WTC11 (cell line): Measurements from ENCODE around the gene OR5V1.
"Not testable (repeated sequence)": the region's sequence is repeated elsewhere in the genome, so short reads cannot be mapped to it uniquely, and the experiment has no call there.

Source experiments
- CTCF ChIP-seq: fragments of 200-600 bp; IDR thresholded peaks from 2 replicates; pipeline ENCODE4 v1.8.0; 2022; ENCODE audit warnings: antibody characterized with exemption
- JUN ChIP-seq: sonication (generic); formaldehyde crosslinking; IDR thresholded peaks from 2 replicates; pipeline ENCODE4 v1.8.0; 2023; ENCODE audit warnings: mild to moderate bottlenecking, missing genetic modification reagents
- RELA ChIP-seq: sonication (generic); formaldehyde crosslinking; IDR thresholded peaks from 2 replicates; pipeline ENCODE4 v1.8.1; 2022; ENCODE audit warnings: missing genetic modification reagents, mild to moderate bottlenecking, borderline replicate concordance
- SP1 ChIP-seq: sonication (generic); formaldehyde crosslinking; conservative IDR thresholded peaks from 2 replicates; pipeline ENCODE4 v1.8.1; 2022; ENCODE audit warnings: missing genetic modification reagents
- TP53 ChIP-seq: sonication (generic); formaldehyde crosslinking; IDR thresholded peaks from 2 replicates; pipeline ENCODE4 v1.8.1; 2023; ENCODE audit warnings: mild to moderate bottlenecking, missing genetic modification reagents
- ZNF532 ChIP-seq: fragments of 250-450 bp; sonication (Bioruptor Pico); IDR thresholded peaks from 2 replicates; pipeline ENCODE4 v1.9.0; 2021; ENCODE audit warnings: mild to moderate bottlenecking, borderline replicate concordance
- TF ChIP-seq, protein P1 (sequence below): sonication (generic); formaldehyde crosslinking; IDR thresholded peaks from 2 replicates; pipeline ENCODE4 v1.8.1; 2023; ENCODE audit warnings: mild to moderate bottlenecking, missing genetic modification reagents, moderate library complexity

- TF ChIP-seq TP53 (CRISPR knock-in tag); CTCF; ZNF532 (CRISPR knock-in tag); SP1 (CRISPR knock-in tag); RELA (CRISPR knock-in tag); JUN (CRISPR knock-in tag): not testable (repeated sequence)
- TF ChIP-seq, protein P1, sequence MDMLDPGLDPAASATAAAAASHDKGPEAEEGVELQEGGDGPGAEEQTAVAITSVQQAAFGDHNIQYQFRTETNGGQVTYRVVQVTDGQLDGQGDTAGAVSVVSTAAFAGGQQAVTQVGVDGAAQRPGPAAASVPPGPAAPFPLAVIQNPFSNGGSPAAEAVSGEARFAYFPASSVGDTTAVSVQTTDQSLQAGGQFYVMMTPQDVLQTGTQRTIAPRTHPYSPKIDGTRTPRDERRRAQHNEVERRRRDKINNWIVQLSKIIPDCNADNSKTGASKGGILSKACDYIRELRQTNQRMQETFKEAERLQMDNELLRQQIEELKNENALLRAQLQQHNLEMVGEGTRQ (CRISPR knock-in tag) = not testable (repeated sequence)
These were observed 19.3 kb downstream of the OR5V1 start for GRCh38 chr6:29349348-29349747.
